WTC11 (cell line): ENCODE data around the gene GLRA2. TPM values are rescaled to one million over a fixed set of nuclear protein-coding genes. Genes with fewer than 3 reads are reported as not detected.

Source experiments
- ATAC-seq: fragments of 200-7000 bp; cut with Tn5 transposase; 2 replicates; pipeline ENCODE4 v1.10.0; 2021; ENCODE audit warnings: mild to moderate bottlenecking, moderate library complexity
- CTCF ChIA-PET: fragments of 300-600 bp; sonication (Branson Sonifier 250); formaldehyde crosslinking; loops from one replicate; lab custom pipeline; 2021; ENCODE audit warnings: antibody characterized with exemption; lab: Charles Lee
- POLR2A ChIA-PET: fragments of 350-600 bp; sonication (Branson Sonifier 250); formaldehyde crosslinking; loops from one replicate; lab custom pipeline; 2021; ENCODE audit warnings: antibody characterized with exemption; lab: Charles Lee
- DNase-seq: peaks from one replicate; pipeline ENCODE4 v3.0.0; 2021; ENCODE audit warnings: low spot score
- H3K27ac Mint-ChIP-seq: 2 replicates; pipeline ENCODE4 v1.8.0; 2021; ENCODE audit warnings: mixed read lengths
- H3K27me3 Mint-ChIP-seq: 2 replicates; pipeline ENCODE4 v1.8.0; 2021; ENCODE audit warnings: low read depth, mild to moderate bottlenecking, moderate library complexity, mixed read lengths
- H3K36me3 Mint-ChIP-seq: 2 replicates; pipeline ENCODE4 v1.8.0; 2021; ENCODE audit warnings: mixed read lengths
- H3K4me1 Mint-ChIP-seq: 2 replicates; pipeline ENCODE4 v1.8.0; 2022; ENCODE audit warnings: mixed read lengths
- H3K4me3 Mint-ChIP-seq: 2 replicates; pipeline ENCODE4 v1.8.0; 2021; ENCODE audit warnings: mild to moderate bottlenecking, moderate library complexity, mixed read lengths
- H3K9me3 Mint-ChIP-seq: 2 replicates; pipeline ENCODE4 v1.8.0; 2021; ENCODE audit warnings: mixed read lengths
- ELF4 ChIP-seq: sonication (generic); formaldehyde crosslinking; IDR thresholded peaks from 2 replicates; pipeline ENCODE4 v1.8.1; 2022; ENCODE audit warnings: low read depth, mild to moderate bottlenecking, moderate library complexity, missing genetic modification reagents
- FOXJ3 ChIP-seq: sonication (generic); formaldehyde crosslinking; IDR thresholded peaks from 2 replicates; pipeline ENCODE4 v1.9.0; 2021; ENCODE audit warnings: missing genetic modification reagents, mild to moderate bottlenecking, borderline replicate concordance
- FOXK1 ChIP-seq: sonication (generic); formaldehyde crosslinking; IDR thresholded peaks from 2 replicates; pipeline ENCODE4 v1.8.0; 2022; ENCODE audit warnings: mild to moderate bottlenecking, moderate library complexity, missing genetic modification reagents
- GABPB1 ChIP-seq: sonication (generic); formaldehyde crosslinking; IDR thresholded peaks from 2 replicates; pipeline ENCODE4 v1.8.1; 2023; ENCODE audit warnings: mild to moderate bottlenecking, missing genetic modification reagents
- GRHL2 ChIP-seq: fragments of 250-450 bp; sonication (Bioruptor Pico); IDR thresholded peaks from 2 replicates; pipeline ENCODE4 v1.8.0; 2022; ENCODE audit warnings: mild to moderate bottlenecking, moderate library complexity; ENCODE audit not compliant: insufficient replicate concordance, severe bottlenecking
- GTF2I ChIP-seq: fragments of 250-450 bp; sonication (Bioruptor Pico); conservative IDR thresholded peaks from 2 replicates; pipeline ENCODE4 v1.4.0; 2021; ENCODE audit warnings: mild to moderate bottlenecking
- HMGA2 ChIP-seq: fragments of 250-450 bp; sonication (Bioruptor Pico); IDR thresholded peaks from 2 replicates; pipeline ENCODE4 v1.4.0; 2021; ENCODE audit warnings: mild to moderate bottlenecking, moderate library complexity
- JUN ChIP-seq: sonication (generic); formaldehyde crosslinking; IDR thresholded peaks from 2 replicates; pipeline ENCODE4 v1.8.0; 2023; ENCODE audit warnings: mild to moderate bottlenecking, missing genetic modification reagents
- NFE2L1 ChIP-seq: sonication (generic); formaldehyde crosslinking; IDR thresholded peaks from 2 replicates; pipeline ENCODE4 v1.8.1; 2023; ENCODE audit warnings: missing genetic modification reagents
- NR3C1 ChIP-seq: sonication (generic); formaldehyde crosslinking; conservative IDR thresholded peaks from 2 replicates; pipeline ENCODE4 v1.8.1; 2023; ENCODE audit warnings: low read depth, mild to moderate bottlenecking, missing genetic modification reagents
- OVOL2 ChIP-seq: fragments of 250-450 bp; sonication (Bioruptor Pico); IDR thresholded peaks from 2 replicates; pipeline ENCODE4 v1.9.0; 2021; ENCODE audit warnings: mild to moderate bottlenecking, borderline replicate concordance
- SOX15 ChIP-seq: fragments of 250-450 bp; sonication (Bioruptor Pico); IDR thresholded peaks from 2 replicates; pipeline ENCODE4 v1.9.0; 2021; ENCODE audit warnings: mild to moderate bottlenecking
- TCF7 ChIP-seq: sonication (generic); formaldehyde crosslinking; IDR thresholded peaks from 2 replicates; pipeline ENCODE4 v1.8.0; 2022; ENCODE audit warnings: mild to moderate bottlenecking, low read depth, missing genetic modification reagents, moderate library complexity
- ZBTB21 ChIP-seq: sonication (generic); formaldehyde crosslinking; IDR thresholded peaks from 2 replicates; pipeline ENCODE4 v1.8.1; 2023; ENCODE audit warnings: mild to moderate bottlenecking, missing genetic modification reagents, borderline replicate concordance
- ZNF121 ChIP-seq: sonication (generic); formaldehyde crosslinking; IDR thresholded peaks from 2 replicates; pipeline ENCODE4 v1.8.0; 2023; ENCODE audit warnings: missing genetic modification reagents
- ZNF232 ChIP-seq: sonication (generic); formaldehyde crosslinking; IDR thresholded peaks from 2 replicates; pipeline ENCODE4 v1.8.0; 2022; ENCODE audit warnings: mild to moderate bottlenecking, missing genetic modification reagents
- ZNF317 ChIP-seq: sonication (generic); formaldehyde crosslinking; IDR thresholded peaks from 2 replicates; pipeline ENCODE4 v1.8.1; 2023; ENCODE audit warnings: low read depth, mild to moderate bottlenecking, moderate library complexity, missing genetic modification reagents, borderline replicate concordance
- total RNA-seq: library from RNA; stranded (reverse); gene quantifications from 3 replicates; pipeline ENCODE4 v1.2.3, GENCODE V29; 2021
- TF ChIP-seq, protein P1 (sequence below): fragments of 250-450 bp; sonication (Bioruptor Pico); IDR thresholded peaks from 2 replicates; pipeline ENCODE4 v1.9.0; 2021; ENCODE audit warnings: mild to moderate bottlenecking
- TF ChIP-seq, protein P2 (sequence below): fragments of 250-450 bp; sonication (Bioruptor Pico); IDR thresholded peaks from 2 replicates; pipeline ENCODE4 v1.9.0; 2021; ENCODE audit warnings: mild to moderate bottlenecking, borderline replicate concordance
- TF ChIP-seq, protein P3 (sequence below): sonication (generic); formaldehyde crosslinking; IDR thresholded peaks from 2 replicates; pipeline ENCODE4 v1.8.0; 2023; ENCODE audit warnings: missing genetic modification reagents, mild to moderate bottlenecking, borderline replicate concordance
- TF ChIP-seq, protein P4 (sequence below): fragments of 250-450 bp; sonication (Bioruptor Pico); conservative IDR thresholded peaks from 2 replicates; pipeline ENCODE4 v1.9.0; 2021; ENCODE audit warnings: mild to moderate bottlenecking
- TF ChIP-seq, protein P5 (sequence below): sonication (generic); formaldehyde crosslinking; IDR thresholded peaks from 2 replicates; pipeline ENCODE4 v1.8.1; 2022; ENCODE audit warnings: low read depth, mild to moderate bottlenecking, moderate library complexity, missing genetic modification reagents, borderline replicate concordance

GLRA2 gene
- total RNA-seq, 1 experiment from 2014 or later = not detected

DNA sequence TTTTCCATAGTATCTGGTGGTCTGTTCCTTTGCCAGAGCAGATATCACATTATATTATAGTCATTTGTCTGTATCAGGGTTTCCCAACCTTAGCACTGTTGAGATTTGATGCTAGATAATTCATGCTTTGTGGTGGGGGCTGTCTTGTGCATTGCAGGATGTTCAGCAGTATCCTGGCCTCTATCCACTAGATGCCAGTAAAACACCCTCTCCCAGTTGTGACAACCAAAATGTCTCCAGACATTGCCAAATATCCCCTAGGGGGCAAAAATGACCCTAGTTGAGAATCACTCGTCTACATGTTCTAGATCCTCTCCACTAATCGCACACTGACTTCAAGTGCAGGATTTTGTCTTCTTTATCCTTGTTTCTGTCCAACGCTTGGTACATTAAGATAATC is 182.8 kb downstream of the GLRA2 start:
- ChIA-PET CTCF (no interaction called here), POLR2A (no interaction called here)

DNA sequence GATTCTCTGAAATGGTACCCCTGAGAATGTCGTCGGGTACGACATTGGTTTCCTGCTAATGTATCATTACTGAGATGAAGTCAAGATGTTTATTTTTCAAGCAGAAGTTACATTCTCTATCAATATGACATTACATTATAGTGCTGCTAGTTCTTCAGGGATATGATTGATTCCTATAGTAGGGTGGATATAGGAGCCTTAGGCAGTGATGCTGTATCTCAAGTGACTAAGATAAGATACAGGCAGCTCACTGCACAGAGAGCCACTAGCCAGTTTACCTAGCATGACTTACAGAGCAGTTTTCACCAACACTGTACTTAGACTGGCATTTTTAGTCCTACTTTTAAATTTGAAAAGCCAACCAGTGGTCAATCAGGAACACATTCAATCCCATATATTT is 188.6 kb downstream of the GLRA2 start:
- no peaks in the 10 kb centered on the region for H3K36me3 Mint-ChIP-seq
- no peak overlapping the region for H3K27ac Mint-ChIP-seq
- H3K27me3 Mint-ChIP-seq = no peaks in the 10 kb centered on the region
- DNase-seq (no peak), ATAC-seq (no peak)
- TF ChIP-seq, protein P1, sequence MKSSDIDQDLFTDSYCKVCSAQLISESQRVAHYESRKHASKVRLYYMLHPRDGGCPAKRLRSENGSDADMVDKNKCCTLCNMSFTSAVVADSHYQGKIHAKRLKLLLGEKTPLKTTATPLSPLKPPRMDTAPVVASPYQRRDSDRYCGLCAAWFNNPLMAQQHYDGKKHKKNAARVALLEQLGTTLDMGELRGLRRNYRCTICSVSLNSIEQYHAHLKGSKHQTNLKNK (CRISPR knock-in tag) = no peak
- TF ChIP-seq NR3C1 (no peak), ZNF121 (no peak), GABPB1 (CRISPR knock-in tag) (no peak), ZBTB21 (CRISPR knock-in tag) (no peak), JUN (no peak), ZNF232 (no peak), GTF2I (CRISPR knock-in tag) (no peak), ZNF317 (CRISPR knock-in tag) (no peak), TCF7 (no peak), ELF4 (no peak), SOX15 (CRISPR knock-in tag) (no peak), FOXJ3 (no peak)
- TF ChIP-seq, protein P2, sequence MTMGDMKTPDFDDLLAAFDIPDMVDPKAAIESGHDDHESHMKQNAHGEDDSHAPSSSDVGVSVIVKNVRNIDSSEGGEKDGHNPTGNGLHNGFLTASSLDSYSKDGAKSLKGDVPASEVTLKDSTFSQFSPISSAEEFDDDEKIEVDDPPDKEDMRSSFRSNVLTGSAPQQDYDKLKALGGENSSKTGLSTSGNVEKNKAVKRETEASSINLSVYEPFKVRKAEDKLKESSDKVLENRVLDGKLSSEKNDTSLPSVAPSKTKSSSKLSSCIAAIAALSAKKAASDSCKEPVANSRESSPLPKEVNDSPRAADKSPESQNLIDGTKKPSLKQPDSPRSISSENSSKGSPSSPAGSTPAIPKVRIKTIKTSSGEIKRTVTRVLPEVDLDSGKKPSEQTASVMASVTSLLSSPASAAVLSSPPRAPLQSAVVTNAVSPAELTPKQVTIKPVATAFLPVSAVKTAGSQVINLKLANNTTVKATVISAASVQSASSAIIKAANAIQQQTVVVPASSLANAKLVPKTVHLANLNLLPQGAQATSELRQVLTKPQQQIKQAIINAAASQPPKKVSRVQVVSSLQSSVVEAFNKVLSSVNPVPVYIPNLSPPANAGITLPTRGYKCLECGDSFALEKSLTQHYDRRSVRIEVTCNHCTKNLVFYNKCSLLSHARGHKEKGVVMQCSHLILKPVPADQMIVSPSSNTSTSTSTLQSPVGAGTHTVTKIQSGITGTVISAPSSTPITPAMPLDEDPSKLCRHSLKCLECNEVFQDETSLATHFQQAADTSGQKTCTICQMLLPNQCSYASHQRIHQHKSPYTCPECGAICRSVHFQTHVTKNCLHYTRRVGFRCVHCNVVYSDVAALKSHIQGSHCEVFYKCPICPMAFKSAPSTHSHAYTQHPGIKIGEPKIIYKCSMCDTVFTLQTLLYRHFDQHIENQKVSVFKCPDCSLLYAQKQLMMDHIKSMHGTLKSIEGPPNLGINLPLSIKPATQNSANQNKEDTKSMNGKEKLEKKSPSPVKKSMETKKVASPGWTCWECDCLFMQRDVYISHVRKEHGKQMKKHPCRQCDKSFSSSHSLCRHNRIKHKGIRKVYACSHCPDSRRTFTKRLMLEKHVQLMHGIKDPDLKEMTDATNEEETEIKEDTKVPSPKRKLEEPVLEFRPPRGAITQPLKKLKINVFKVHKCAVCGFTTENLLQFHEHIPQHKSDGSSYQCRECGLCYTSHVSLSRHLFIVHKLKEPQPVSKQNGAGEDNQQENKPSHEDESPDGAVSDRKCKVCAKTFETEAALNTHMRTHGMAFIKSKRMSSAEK (CRISPR knock-in tag) = no peak
- TF ChIP-seq, protein P3, sequence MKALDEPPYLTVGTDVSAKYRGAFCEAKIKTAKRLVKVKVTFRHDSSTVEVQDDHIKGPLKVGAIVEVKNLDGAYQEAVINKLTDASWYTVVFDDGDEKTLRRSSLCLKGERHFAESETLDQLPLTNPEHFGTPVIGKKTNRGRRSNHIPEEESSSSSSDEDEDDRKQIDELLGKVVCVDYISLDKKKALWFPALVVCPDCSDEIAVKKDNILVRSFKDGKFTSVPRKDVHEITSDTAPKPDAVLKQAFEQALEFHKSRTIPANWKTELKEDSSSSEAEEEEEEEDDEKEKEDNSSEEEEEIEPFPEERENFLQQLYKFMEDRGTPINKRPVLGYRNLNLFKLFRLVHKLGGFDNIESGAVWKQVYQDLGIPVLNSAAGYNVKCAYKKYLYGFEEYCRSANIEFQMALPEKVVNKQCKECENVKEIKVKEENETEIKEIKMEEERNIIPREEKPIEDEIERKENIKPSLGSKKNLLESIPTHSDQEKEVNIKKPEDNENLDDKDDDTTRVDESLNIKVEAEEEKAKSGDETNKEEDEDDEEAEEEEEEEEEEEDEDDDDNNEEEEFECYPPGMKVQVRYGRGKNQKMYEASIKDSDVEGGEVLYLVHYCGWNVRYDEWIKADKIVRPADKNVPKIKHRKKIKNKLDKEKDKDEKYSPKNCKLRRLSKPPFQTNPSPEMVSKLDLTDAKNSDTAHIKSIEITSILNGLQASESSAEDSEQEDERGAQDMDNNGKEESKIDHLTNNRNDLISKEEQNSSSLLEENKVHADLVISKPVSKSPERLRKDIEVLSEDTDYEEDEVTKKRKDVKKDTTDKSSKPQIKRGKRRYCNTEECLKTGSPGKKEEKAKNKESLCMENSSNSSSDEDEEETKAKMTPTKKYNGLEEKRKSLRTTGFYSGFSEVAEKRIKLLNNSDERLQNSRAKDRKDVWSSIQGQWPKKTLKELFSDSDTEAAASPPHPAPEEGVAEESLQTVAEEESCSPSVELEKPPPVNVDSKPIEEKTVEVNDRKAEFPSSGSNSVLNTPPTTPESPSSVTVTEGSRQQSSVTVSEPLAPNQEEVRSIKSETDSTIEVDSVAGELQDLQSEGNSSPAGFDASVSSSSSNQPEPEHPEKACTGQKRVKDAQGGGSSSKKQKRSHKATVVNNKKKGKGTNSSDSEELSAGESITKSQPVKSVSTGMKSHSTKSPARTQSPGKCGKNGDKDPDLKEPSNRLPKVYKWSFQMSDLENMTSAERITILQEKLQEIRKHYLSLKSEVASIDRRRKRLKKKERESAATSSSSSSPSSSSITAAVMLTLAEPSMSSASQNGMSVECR = no peak
- TF ChIP-seq, protein P4, sequence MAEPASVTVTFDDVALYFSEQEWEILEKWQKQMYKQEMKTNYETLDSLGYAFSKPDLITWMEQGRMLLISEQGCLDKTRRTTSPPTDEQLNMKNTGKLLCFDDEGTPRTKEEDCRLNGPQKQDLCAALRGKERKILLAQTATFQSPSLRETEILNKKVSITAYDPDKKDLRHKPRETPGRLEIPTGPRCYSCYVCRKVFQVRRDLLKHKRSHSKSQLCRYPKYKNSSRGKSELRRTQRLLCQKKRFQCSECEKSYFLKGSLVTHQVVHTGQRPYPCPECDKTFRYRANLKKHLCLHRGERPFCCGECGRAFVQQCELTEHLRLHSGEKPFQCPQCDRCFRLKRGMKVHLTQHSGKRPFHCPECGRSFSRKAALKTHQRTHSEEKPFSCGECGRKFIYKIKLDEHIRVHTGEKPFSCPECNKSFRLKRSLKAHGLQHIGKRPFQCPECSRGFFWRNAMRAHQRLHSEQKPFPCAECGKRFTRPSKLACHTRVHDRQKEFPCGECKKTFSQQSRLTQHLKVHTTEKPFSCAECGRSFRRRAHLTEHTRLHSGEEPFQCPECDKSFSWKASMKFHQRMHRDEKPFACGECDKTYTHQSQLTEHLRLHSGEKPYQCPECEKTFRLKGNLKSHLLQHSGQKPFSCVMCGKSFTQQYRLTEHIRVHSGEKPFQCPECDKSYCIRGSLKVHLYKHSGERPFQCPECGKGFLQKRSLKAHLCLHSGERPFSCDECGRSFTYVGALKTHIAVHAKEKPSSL = no peak
- no peaks in the 10 kb centered on the region for H3K4me1 Mint-ChIP-seq
- no peaks in the 10 kb centered on the region for H3K9me3 Mint-ChIP-seq
- ChIA-PET CTCF (no interaction called here), POLR2A (no interaction called here)
- H3K4me3 Mint-ChIP-seq = no peak overlapping the region

More for the DNA sequence above, 182.8 kb downstream of the GLRA2 start:
- no peak for TF ChIP-seq NFE2L1 (CRISPR knock-in tag)
- no peak for TF ChIP-seq HMGA2 (CRISPR knock-in tag)
- TF ChIP-seq FOXK1 = no peak
- no peak for TF ChIP-seq GRHL2 (CRISPR knock-in tag)
- no peak for TF ChIP-seq NR3C1
- TF ChIP-seq, protein P5, sequence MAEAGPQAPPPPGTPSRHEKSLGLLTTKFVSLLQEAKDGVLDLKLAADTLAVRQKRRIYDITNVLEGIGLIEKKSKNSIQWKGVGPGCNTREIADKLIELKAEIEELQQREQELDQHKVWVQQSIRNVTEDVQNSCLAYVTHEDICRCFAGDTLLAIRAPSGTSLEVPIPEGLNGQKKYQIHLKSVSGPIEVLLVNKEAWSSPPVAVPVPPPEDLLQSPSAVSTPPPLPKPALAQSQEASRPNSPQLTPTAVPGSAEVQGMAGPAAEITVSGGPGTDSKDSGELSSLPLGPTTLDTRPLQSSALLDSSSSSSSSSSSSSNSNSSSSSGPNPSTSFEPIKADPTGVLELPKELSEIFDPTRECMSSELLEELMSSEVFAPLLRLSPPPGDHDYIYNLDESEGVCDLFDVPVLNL (CRISPR knock-in tag) = no peak
- TF ChIP-seq OVOL2 (CRISPR knock-in tag) = no peak
- H3K9me3 Mint-ChIP-seq = no peaks in the 10 kb centered on the region
- no peaks in the 10 kb centered on the region for H3K36me3 Mint-ChIP-seq
- H3K27me3 Mint-ChIP-seq = no peaks in the 10 kb centered on the region
- no peaks in the 10 kb centered on the region for H3K4me1 Mint-ChIP-seq
- ATAC-seq = peak; percentile 52
- no peak for DNase-seq
- no peak overlapping the region for H3K27ac Mint-ChIP-seq
- no peak overlapping the region for H3K4me3 Mint-ChIP-seq
